Transverse colon (tissue), 4 donors: ENCODE measurements around the gene GDPD1. TPM values are rescaled to one million over a fixed set of nuclear protein-coding genes. Genes with fewer than 3 reads are reported as not detected.
"Not testable (repeated sequence)": the region's sequence is repeated elsewhere in the genome, so short reads cannot be mapped to it uniquely, and the experiment has no call there.

Experiments
- DNase-seq: peaks from one replicate; pipeline ENCODE4 v3.0.0-alpha.2; 2019
- H3K27ac ChIP-seq, 4 donors: fragments of 200-600 bp; sonication (generic); 2 replicates each; pipeline ENCODE4 v1.5.1; 2016 to 2018; ENCODE audit warnings: inconsistent platforms in 4 of 4
- H3K27me3 ChIP-seq: fragments of 200-600 bp; sonication (generic); 2 replicates; pipeline ENCODE4 v1.5.1; 2017; ENCODE audit warnings: inconsistent platforms
- H3K36me3 ChIP-seq, 4 donors: fragments of 200-600 bp; sonication (generic); 2 replicates each; pipeline ENCODE4 v1.5.1; 2017 to 2019; ENCODE audit warnings: inconsistent platforms in 4 of 4
- H3K4me1 ChIP-seq, 4 donors: fragments of 200-600 bp; sonication (generic); 2 replicates each; pipeline ENCODE4 v1.5.1; 2017 to 2020; ENCODE audit warnings: inconsistent platforms in 4 of 4
- H3K4me3 ChIP-seq, 4 donors: fragments of 200-600 bp; sonication (generic); 1 replicate in 1 of 4; 2 replicates in 3 of 4; pipeline versions ENCODE4 v1.5.1 to v1.6.1; 2017 to 2019; ENCODE audit warnings: inconsistent platforms in 4 of 4
- H3K9me3 ChIP-seq, 2 donors: fragments of 200-600 bp; sonication (generic); 2 replicates each; pipeline ENCODE4 v1.5.1; 2017 to 2019; ENCODE audit warnings: inconsistent platforms in 2 of 2
- EP300 ChIP-seq: sonication (generic); formaldehyde crosslinking; IDR thresholded peaks from one replicate; pipeline ENCODE4 v1.6.1; 2017; ENCODE audit warnings: antibody characterized with exemption, low read depth
- POLR2A ChIP-seq: fragments of 450-650 bp; IDR thresholded peaks from one replicate; pipeline ENCODE4 v1.6.1; 2016; ENCODE audit warnings: antibody characterized with exemption, mild to moderate bottlenecking, moderate library complexity
- POLR2AphosphoS5 ChIP-seq, 3 donors: sonication (generic); formaldehyde crosslinking; IDR thresholded peaks; one replicate each; pipeline ENCODE4 v1.6.1; 2016; ENCODE audit warnings: antibody characterized with exemption in 3 of 3
- WGBS, 2 donors: methylation state at CpG; one replicate each; pipeline ENCODE4 v1.1.5; 2018; ENCODE audit warnings: low coverage in 1 of 2; 5-methylcytosine and 5-hydroxymethylcytosine counted together
- in situ Hi-C, 4 donors: fragments of 200-750 bp; cut with MboI; loops; one replicate each; pipeline versions ENCODE4 v1.15.0 to v1.15.1; 2017; ENCODE audit warnings: low sequenced_read_pairs in 3 of 4, low pct_ligation_motif_present in 1 of 4, low pct_unique_long_range_greater_than_20kb in 1 of 4
- intact Hi-C: fragments of 100-400 bp; cut with DNase I; formaldehyde crosslinking; loops from one replicate; pipeline ENCODE4 v1.15.1; 2023; ENCODE audit warnings: low total_unique reads
- small RNA-seq, 4 donors: library from RNA; depleted of rRNA; stranded (forward); fragments of <200 nt; gene quantifications; one replicate each; pipeline ENCODE3, GENCODE V24; 2016
- total RNA-seq, 4 donors: library from RNA; depleted of rRNA; stranded (reverse); fragments of >200 nt; gene quantifications; one replicate each; pipeline ENCODE4 v1.1.0, GENCODE V29; 2016
- TF ChIP-seq, protein P1 (sequence below), 5 experiments: fragments of 200-600 bp in 3 of 5; fragments of 450-650 bp in 2 of 5; sonication (generic) in 3 of 5; IDR thresholded peaks; 1 replicate in 2 of 5; 2 replicates in 3 of 5; pipeline ENCODE4 v1.5.1; 2016 to 2017; ENCODE audit warnings: antibody characterized with exemption in 5 of 5, inconsistent platforms in 3 of 5, mild to moderate bottlenecking in 2 of 5, moderate library complexity in 1 of 5

GDPD1 gene
- total RNA-seq, 4 donors from 2014 or later, result 1.8 to 22.1 (median 9.3) TPM

DNA sequence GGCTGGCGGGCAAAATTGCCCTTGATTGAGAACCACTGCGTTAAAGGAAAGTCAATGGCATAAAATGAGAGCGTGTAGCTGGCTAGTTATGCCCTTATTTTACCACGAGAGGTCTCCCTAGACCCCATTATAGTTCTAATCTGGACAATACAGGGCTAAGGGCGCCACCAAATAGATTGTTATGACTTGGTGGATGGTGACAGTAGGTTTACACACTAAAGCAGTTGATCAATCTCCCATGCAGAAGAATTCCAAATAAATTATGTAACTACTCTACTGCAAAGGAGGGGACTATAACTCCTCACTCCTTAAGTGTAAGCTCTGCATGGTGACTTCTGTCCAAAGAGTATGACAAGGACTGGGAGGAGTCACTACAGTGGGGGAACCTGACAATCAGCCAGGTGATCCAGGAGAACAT is 90.7 kb downstream of the GDPD1 start:
- Histone ChIP-seq H3K36me3 (no peaks in the 10 kb centered on the region), H3K27ac (no peak overlapping the region), H3K9me3 (no peaks in the 10 kb centered on the region), H3K27me3 (no peaks in the 10 kb centered on the region), H3K4me1 (peaks cover 0 to 8% (median 0%) of the 10 kb centered on the region in 4 donors), H3K4me3 (no peak overlapping the region)
- 0 to 1% methylated on average over 1 to 5 of the region's 5 CpGs for WGBS, 2 donors
- TF ChIP-seq, protein P1, sequence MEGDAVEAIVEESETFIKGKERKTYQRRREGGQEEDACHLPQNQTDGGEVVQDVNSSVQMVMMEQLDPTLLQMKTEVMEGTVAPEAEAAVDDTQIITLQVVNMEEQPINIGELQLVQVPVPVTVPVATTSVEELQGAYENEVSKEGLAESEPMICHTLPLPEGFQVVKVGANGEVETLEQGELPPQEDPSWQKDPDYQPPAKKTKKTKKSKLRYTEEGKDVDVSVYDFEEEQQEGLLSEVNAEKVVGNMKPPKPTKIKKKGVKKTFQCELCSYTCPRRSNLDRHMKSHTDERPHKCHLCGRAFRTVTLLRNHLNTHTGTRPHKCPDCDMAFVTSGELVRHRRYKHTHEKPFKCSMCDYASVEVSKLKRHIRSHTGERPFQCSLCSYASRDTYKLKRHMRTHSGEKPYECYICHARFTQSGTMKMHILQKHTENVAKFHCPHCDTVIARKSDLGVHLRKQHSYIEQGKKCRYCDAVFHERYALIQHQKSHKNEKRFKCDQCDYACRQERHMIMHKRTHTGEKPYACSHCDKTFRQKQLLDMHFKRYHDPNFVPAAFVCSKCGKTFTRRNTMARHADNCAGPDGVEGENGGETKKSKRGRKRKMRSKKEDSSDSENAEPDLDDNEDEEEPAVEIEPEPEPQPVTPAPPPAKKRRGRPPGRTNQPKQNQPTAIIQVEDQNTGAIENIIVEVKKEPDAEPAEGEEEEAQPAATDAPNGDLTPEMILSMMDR (IDR thresholded peaks at IDR 0.05), result peak; percentile 75 to 88 (median 82)
- TF ChIP-seq POLR2A (no peak), POLR2AphosphoS5 (IDR thresholded peaks at IDR 0.05) (no peak), EP300 (no peak)
- in situ Hi-C loops (loop anchor here in 3 of 4 donors (5.0 to 25.0 kb wide), 2 partner anchors 126 to 251 kb away; partner anchors contain the start of gene DHX40 (in 3 of the 3)), intact Hi-C loops (loop anchor here (2.0 kb wide), 1 partner anchor 130 kb away; no protein-coding TSS in a partner anchor)
- DNase-seq, result peak; percentile 32

DNA sequence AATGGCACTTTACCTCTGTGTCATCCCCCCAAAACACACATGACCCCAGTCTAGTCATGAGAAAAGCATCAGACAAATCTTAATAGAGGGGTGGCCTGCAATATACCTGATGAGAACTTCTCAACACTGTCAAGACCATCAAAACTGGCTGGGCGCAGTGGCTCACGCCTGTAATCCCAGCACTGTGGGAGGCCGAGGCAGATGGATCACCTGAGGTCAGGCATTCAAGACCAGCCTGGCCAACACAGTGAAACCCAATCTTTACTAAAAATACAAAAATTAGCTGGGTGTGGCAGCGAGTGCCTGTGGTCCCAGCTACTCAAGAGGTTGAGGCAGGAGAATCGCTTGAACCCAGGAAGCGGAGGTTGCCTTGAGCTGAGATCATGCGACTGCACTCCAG is 91.2 kb downstream of the GDPD1 start:
- 75 to 92% methylated on average over 2 to 7 of the region's 7 CpGs for WGBS, 2 donors
- H3K27ac ChIP-seq, DNase-seq, H3K27me3 ChIP-seq, H3K9me3 ChIP-seq, H3K4me1 ChIP-seq, H3K36me3 ChIP-seq, H3K4me3 ChIP-seq: not testable (repeated sequence)
- in situ Hi-C loops (loop anchor here in 3 of 4 donors (5.0 to 25.0 kb wide), 2 partner anchors 126 to 251 kb away; partner anchors contain the start of gene DHX40 (in 3 of the 3)), intact Hi-C loops (loop anchor here (2.0 kb wide), 1 partner anchor 129 kb away; no protein-coding TSS in a partner anchor)

DNA sequence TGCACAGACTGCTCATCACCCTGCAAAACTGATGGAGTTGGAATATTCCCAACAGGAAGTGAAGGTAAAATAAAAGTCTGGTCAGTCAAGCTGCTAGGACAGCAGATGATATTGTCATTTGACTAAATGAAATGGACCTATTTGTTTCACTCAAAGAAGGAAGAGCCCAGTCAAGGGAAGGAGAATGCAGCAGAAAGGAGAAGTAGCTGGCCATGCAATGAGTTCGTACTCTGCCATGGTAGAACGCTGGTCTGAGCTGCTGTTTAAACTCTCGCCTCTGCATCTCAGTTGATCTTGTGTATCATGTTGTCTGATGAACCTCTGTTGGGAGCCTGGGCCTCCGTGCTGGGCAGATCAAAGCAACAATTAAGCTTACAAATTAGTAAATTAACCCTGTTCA is 95.6 kb downstream of the GDPD1 start:
- intact Hi-C loops (no loop called here), in situ Hi-C loops (loop anchor here in 3 of 4 donors (25.0 kb wide), 1 partner anchor 246 kb away; the partner anchor contains the start of gene DHX40 (in 3 of the 3))
- 72% methylated on average over 4 of the region's 4 CpGs; no CpG with 5 or more reads in 1 of the 2 donors for WGBS, 2 donors
- H3K27me3 ChIP-seq, result no peaks in the 10 kb centered on the region
- TF ChIP-seq, protein P1 (IDR thresholded peaks at IDR 0.05), result no peak
- TF ChIP-seq EP300, result no peak
- no peak for TF ChIP-seq POLR2AphosphoS5 (IDR thresholded peaks at IDR 0.05)
- TF ChIP-seq POLR2A, result no peak
- no peak overlapping the region for H3K4me3 ChIP-seq
- peaks cover 0 to 4% (median 0%) of the 10 kb centered on the region in 4 donors for H3K4me1 ChIP-seq
- DNase-seq, result no peak
- H3K9me3 ChIP-seq, result no peaks in the 10 kb centered on the region
- no peak overlapping the region for H3K27ac ChIP-seq
- no peaks in the 10 kb centered on the region for H3K36me3 ChIP-seq

Small RNAs within 50 kb of the gene (small RNA-seq; reads per million reads assigned to genes)
- gene RF00019 (0 reads per million in 4 donors), gene SNRPGP17 (0 reads per million in 4 donors)

Other genes starting within 250 kb of the GDPD1 start
- 10 to 100 TPM in 3 of 4 donors, 1 to 10 TPM in 1; 2.2 to 18.3 (median 14.7) TPM for gene TRIM37, start 113.6 kb upstream of the GDPD1 start, total RNA-seq
- 10 to 100 TPM; 11.9 to 40.3 (median 22.3) TPM for gene SKA2, start 65.3 kb upstream of the GDPD1 start, total RNA-seq
- gene PRR11, start 64.8 kb upstream of the GDPD1 start, total RNA-seq, result 100 to 1,000 TPM in 1 of 4 donors, 10 to 100 TPM in 1, under 1 TPM in 1, not detected in 1; 0.68 to 115 (median 15.7) TPM
- gene SMG8, start 10.5 kb upstream of the GDPD1 start, total RNA-seq, result 10 to 100 TPM in 1 of 4 donors, 1 to 10 TPM in 3; 1.5 to 10.5 (median 6.3) TPM
- 10 to 100 TPM; 24.7 to 45.0 (median 32.8) TPM for gene YPEL2, start 111.1 kb downstream of the GDPD1 start, total RNA-seq